ENCODE measurements around the gene CDK11A.
"Not testable (repeated sequence)": the region's sequence is repeated elsewhere in the genome, so short reads cannot be mapped to it uniquely, and the experiment has no call there.

Gene CDK11A

GRCh38 chr1:1678581-1679380, 45.4 kb downstream of the CDK11A start:
- DNase-seq (ENCODE audit: extremely low spot score) = peak; percentile 59
- POLR2A ChIA-PET = no interaction called here
- CTCF ChIA-PET = interaction anchor here (0.6 to 2.4 kb wide), 18 partner anchors 8 to 230 kb away, joined by 3 to 16 read pairs (median 4); no protein-coding TSS in a partner anchor
- TF ChIP-seq CTCF (IDR thresholded peaks at IDR 0.05; ENCODE audit: control extremely low read depth, extremely low read depth, low read depth, missing control alignments) = peak; percentile 86

- peak; percentile 85 for DNase-seq (ENCODE audit: extremely low spot score)
- POLR2A ChIA-PET = no interaction called here
- CTCF ChIA-PET = interaction anchor here (0.6 to 2.4 kb wide), 19 partner anchors 9 to 231 kb away, joined by 3 to 16 read pairs (median 4); no protein-coding TSS in a partner anchor
- no peak for TF ChIP-seq CTCF (IDR thresholded peaks at IDR 0.05; ENCODE audit: control extremely low read depth, extremely low read depth, low read depth, missing control alignments)
Measured at GRCh38 chr1:1677718-1678580, 46.2 kb downstream of the CDK11A start.

GRCh38 chr1:1676087-1676486, 48.1 kb downstream of the CDK11A start:
- DNase-seq (ENCODE audit: extremely low spot score); CTCF ChIA-PET; POLR2A ChIA-PET: not testable (repeated sequence)

GRCh38 chr1:1675218-1675617, 48.9 kb downstream of the CDK11A start:
- DNase-seq (ENCODE audit: extremely low spot score); CTCF ChIA-PET; POLR2A ChIA-PET: not testable (repeated sequence)

- POLR2A ChIA-PET; CTCF ChIA-PET; DNase-seq (ENCODE audit: extremely low spot score): not testable (repeated sequence)
Measured at GRCh38 chr1:1674806-1675205, 49.4 kb downstream of the CDK11A start.

GRCh38 chr1:1672181-1672965, 51.8 kb downstream of the CDK11A start:
- ChIA-PET POLR2A (no interaction called here), CTCF (no interaction called here)
- no peak for DNase-seq (ENCODE audit: extremely low spot score)
- TF ChIP-seq CTCF (IDR thresholded peaks at IDR 0.05; ENCODE audit: control extremely low read depth, extremely low read depth, low read depth, missing control alignments) = no peak

GRCh38 chr1:1671365-1672119, 52.6 kb downstream of the CDK11A start:
- CTCF ChIA-PET = no interaction called here
- POLR2A ChIA-PET = no interaction called here
- TF ChIP-seq CTCF (IDR thresholded peaks at IDR 0.05; ENCODE audit: control extremely low read depth, extremely low read depth, low read depth, missing control alignments) = no peak
- no peak for DNase-seq (ENCODE audit: extremely low spot score)
